Measurements from ENCODE around the gene SMIM17.
A peak's percentile ranks its signal among the peaks of the same experiment; 100 is the strongest.

Gene SMIM17

GRCh38 chr19:56622374-56622773 lies 20.6 kb upstream of the SMIM17 start:
- no peak for TF ChIP-seq CTCF (IDR thresholded peaks at IDR 0.05; ENCODE audit: extremely low read depth, missing control alignments)
- no peak for DNase-seq (ENCODE audit: low spot score)

GRCh38 chr19:56623006-56623405 lies 20.0 kb upstream of the SMIM17 start:
- no peak for TF ChIP-seq CTCF (IDR thresholded peaks at IDR 0.05; ENCODE audit: extremely low read depth, missing control alignments)
- DNase-seq (ENCODE audit: low spot score), result no peak

- no peak for TF ChIP-seq CTCF (IDR thresholded peaks at IDR 0.05; ENCODE audit: extremely low read depth, missing control alignments)
Measured at GRCh38 chr19:56625708-56626107, 17.3 kb upstream of the SMIM17 start.

GRCh38 chr19:56633021-56633420 lies 9.9 kb upstream of the SMIM17 start:
- no peak for TF ChIP-seq CTCF (IDR thresholded peaks at IDR 0.05; ENCODE audit: extremely low read depth, missing control alignments)
- no peak for DNase-seq (ENCODE audit: low spot score)

More at GRCh38 chr19:56625708-56626107, 17.3 kb upstream of the SMIM17 start:
- no peak for DNase-seq (ENCODE audit: low spot score)

- peak; percentile 51 for DNase-seq (ENCODE audit: low spot score)
- TF ChIP-seq CTCF (IDR thresholded peaks at IDR 0.05; ENCODE audit: extremely low read depth, missing control alignments), result no peak
Measured at GRCh38 chr19:56637976-56638555, 4.9 kb upstream of the SMIM17 start.

- no peak for TF ChIP-seq CTCF (IDR thresholded peaks at IDR 0.05; ENCODE audit: extremely low read depth, missing control alignments)
- DNase-seq (ENCODE audit: low spot score), result no peak
Measured at GRCh38 chr19:56639217-56639616, 3.7 kb upstream of the SMIM17 start.

- TF ChIP-seq CTCF (IDR thresholded peaks at IDR 0.05; ENCODE audit: extremely low read depth, missing control alignments), result no peak
Measured at GRCh38 chr19:56643460-56643955, 549 bp downstream of the SMIM17 start.

More at GRCh38 chr19:56643460-56643955, 549 bp downstream of the SMIM17 start:
- DNase-seq (ENCODE audit: low spot score), result no peak
